CD4-positive, alpha-beta T cell treated with Interleukin-6 for 4 hours (primary cell): Measurements from ENCODE around the gene DENND2D.
"Not testable (repeated sequence)": the region's sequence is repeated elsewhere in the genome, so short reads cannot be mapped to it uniquely, and the experiment has no call there.

Source experiments
- DNase-seq: peaks from one replicate; pipeline ENCODE4 v3.0.0-alpha.2; 2020; ENCODE audit warnings: mixed read lengths

Gene DENND2D

GRCh38 chr1:111221633-111222291 is 21.3 kb upstream of the DENND2D start:
- DNase-seq, result peak; percentile 73

DNA sequence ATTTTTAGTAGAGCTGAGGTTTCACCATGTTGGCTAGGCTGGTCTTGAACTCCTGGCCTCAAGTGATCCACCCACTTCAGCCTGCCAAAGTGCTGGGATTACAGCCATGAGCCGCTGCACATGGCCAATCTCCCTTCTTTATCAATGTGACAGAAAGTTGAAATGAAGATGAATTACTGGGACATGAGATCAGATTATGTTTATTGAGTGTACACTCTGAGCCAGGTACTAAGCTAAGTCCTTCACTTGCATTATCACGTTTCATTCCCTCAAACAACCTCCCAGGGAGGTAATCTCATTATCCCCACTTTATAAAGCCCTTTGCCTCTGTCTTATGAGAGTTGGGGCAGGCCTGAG is 20.8 kb upstream of the DENND2D start:
- no peak for DNase-seq

GRCh38 chr1:111220302-111220890 is 19.9 kb upstream of the DENND2D start:
- no peak for DNase-seq

- DNase-seq, result peak; percentile 55
These were observed 19.3 kb upstream of the DENND2D start for GRCh38 chr1:111219557-111220286.

GRCh38 chr1:111218701-111219556 is 18.5 kb upstream of the DENND2D start:
- DNase-seq, result peak; percentile 43

DNA sequence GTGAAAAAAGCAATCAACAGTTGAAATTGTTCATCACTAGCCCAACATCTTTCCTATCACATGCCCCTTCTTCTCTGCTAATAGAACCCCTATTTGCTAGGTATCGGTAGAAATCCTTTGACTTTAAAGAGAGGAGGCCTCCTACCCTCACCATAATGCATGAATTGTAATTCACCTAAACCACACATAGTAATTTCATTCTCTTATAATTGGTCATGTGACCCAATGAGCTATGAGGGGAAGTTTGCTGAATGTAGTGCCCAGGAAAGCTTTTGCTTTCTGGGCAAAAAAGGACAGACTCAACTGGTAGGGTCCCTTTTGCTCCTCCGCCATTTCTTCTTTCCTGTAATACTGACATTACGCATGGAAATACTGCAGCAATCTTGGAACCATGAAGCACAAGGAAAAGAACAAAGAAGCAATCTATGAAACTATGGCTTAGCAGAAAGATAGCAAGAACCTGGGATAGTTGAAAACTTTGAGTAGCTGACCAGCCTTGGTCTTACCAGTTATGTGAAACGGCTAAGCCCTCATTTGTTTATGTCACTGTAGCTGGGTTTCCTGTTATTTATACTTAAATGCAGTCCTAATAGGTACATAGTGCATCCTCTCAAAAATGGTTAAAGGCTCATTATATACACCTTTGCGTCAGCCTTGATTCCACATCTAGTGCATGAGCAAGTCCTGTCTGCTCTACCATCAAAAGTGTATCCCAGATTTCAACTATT is 16.9 kb upstream of the DENND2D start:
- no peak for DNase-seq

GRCh38 chr1:111216751-111217150 is 16.3 kb upstream of the DENND2D start:
- DNase-seq, result peak; percentile 7

DNA sequence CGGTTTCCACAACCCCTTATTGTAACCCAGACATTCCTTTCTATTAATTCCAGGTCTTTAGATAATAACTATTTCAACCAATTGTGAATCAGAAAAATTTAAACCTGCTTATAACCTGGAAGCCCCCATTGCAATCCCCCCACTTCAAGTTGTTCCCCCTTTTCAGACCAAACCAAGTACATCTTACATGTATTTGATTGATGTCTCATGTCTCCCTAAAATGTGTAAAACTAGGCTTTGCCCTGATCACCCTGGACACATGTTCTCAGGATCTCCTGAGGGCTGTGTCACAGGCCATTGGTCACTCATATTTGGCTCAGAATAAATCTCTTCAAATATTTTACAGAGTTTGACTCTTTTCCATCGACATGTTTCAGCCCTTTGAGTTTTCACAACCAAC is 14.8 kb upstream of the DENND2D start:
- not testable (repeated sequence) for DNase-seq

DNA sequence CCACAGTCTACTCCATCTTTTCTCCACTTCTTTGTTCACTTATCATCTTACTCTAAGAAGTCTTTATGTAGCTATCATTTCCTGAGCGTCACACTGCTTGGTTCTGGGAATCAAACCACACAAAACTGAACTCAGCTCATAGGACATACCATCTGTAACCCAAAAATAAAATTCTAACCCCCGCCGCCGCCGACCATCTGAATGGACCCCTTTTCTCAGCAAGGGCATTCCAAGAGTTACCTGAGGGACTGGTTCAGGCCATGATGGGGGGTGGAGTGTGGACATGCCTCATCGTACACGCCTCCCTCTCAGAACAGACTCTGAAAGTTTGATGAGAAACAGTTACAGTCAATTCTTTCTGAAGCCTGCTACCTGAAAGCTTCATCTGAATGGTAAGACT is 14.4 kb upstream of the DENND2D start:
- DNase-seq, result peak; percentile 56

DNA sequence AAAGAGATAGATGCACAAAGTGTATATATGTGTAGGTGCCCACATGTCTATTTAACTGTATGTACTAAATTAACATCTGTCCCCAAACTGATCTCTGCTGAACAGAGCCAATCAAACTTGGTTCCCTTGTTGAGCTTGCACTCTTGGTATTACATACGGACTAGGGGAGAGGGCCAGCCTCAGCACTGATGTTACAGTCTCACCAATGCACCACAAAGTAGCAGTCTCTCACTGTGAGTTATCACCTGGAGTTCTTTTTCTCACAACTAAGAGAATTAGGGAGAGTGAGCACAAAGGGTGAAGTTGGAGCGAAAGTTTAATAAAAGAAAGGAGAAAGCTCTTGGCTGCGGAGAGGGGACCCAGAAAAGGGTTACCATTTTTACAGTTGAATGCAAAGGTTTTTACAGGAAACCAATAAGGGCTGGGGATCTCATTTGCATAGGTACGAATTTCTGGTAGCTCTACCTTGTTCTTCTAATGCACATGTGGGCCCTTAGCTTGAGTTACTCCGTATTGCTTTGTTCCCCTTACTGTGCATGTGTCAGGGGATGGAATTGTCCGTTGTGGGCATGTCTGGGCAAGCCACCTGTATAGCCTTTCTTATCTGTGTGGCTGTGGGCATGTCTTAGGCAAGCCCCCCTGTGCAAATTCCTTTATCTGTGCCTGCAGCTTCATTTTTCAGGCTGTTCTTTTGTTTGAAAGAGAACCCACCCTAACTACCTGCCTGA is 13.8 kb upstream of the DENND2D start:
- DNase-seq, result peak; percentile 13

- peak; percentile 68 for DNase-seq
These were observed 13.0 kb upstream of the DENND2D start for GRCh38 chr1:111213412-111213811.

DNA sequence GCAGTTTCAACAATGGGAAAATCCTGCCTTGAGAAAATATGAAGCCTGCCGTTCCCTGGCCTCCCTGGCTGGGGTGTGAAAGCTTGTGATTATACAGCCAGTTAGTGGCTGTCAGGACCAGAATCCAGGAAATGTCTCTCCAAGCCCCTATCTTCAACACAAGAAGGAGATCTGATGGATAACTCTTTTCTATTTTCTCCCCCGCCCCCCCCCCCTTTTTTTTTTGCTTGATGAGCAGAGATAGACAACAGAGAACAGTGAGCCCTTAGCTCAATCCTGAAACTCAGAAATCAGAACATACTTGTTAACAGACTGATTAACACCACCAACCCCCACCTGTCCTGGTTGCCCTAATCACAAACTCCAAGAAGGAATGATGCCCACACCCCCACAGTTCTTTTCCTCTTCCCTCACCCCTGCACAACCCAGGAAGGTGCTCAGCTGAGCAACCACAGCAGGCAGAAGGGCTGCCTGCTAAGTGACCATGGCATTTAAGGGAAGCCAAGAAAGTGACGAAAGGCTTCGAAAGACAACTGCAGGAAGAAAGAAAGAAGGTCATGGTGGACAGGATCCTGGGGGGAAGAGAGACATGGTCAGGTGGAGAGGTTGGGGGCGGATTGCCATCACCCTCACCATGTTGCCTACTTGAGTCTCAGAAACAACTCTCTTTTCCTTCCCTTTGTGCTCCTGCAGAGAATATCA is 12.3 kb upstream of the DENND2D start:
- no peak for DNase-seq

GRCh38 chr1:111211921-111212320 is 11.5 kb upstream of the DENND2D start:
- DNase-seq, result no peak

DNA sequence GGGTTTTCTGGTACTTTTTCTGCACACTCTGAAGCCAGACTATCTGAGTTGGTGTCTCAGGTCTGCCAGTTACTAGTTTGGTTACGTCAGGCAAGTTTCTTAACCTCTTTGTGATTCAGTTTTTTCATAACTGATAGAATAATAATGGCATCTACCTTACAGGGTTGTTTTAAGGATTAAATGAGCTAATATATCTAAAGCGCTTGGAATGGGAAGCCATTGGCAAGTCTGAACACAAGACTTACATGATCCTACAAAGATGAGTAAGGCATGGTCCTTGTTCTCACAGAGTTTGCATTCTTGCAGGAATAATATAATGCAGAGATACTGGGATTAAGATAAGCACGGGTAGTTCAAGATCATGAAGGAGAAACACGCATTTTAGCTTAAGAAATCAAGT is 9.2 kb upstream of the DENND2D start:
- DNase-seq, result no peak

GRCh38 chr1:111208921-111209320 is 8.5 kb upstream of the DENND2D start:
- DNase-seq, result no peak

DNA sequence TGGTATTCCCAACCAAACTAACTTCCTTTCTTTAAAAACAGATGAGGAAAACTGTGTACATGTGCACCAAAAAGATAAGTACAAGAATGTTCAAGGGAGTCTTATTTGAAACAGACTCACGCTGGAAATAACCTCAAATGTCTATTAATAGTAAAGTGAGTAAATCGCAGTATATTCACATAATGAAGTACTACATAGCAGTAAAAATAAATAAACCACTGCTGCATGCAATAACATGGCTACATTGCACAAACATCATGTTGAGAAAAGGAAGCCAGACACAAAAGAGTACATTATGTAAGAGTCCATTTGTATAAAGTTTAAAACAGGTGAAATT is 5.2 kb upstream of the DENND2D start:
- DNase-seq, result no peak

- DNase-seq, result no peak
These were observed 4.7 kb upstream of the DENND2D start for GRCh38 chr1:111204983-111205713.

- DNase-seq, result peak; percentile 83
These were observed 3.9 kb upstream of the DENND2D start for GRCh38 chr1:111204201-111204982.

GRCh38 chr1:111203681-111204200 is 3.3 kb upstream of the DENND2D start:
- DNase-seq, result peak; percentile 91
